ENCODE data around the gene SLC18A2.

The SLC18A2 gene

DNA sequence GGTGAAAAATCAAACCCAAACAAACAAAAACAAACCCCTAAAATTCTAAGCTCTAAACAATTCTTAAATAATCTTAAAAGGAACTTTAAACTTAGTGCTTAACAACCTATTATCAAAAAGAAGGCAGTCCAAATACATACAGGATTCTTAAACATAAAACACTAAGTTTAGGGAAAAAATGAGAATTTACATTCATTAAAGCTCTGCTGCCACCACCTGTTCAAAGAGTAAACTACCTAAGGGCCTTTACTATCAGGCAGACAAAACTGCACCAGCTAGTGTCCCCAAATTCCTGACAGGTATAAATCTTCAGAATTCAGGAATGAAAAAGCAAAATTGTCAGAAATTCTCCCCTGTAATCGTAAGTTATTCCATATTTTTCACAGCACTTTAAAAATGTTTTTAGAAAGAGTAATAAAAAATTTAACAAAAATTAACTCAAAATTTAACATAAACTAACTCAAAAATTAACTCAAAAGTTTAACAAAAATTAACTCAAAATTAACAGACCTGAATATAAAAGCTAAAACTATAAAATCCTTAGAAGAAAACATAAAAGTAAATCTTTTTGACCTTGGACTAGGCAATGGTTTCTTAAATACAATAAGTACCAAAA is 79.2 kb downstream of the SLC18A2 start:
- peak; percentile 10 to 67 for DNase-seq

GRCh38 chr10:117322260-117322659 is 81.3 kb downstream of the SLC18A2 start:
- no peak for DNase-seq

DNA sequence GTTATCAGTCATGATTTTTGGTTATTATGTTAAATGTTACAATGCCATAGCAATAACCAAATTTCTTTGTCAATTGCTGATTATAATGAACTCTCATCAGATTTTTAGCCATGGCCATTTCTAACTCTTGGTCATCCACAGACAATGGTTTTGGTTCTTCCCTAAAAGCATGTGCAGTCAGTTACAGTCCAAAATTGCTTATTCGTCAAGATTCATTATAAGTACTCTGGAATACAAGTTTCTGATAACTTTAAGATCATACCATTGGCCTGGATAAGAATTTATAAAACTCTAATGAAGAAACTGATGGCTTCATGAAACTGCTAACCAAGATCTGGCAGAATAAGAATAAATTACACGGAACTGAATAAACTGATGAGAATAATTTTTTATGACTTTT is 83.5 kb downstream of the SLC18A2 start:
- DNase-seq = no peak

DNA sequence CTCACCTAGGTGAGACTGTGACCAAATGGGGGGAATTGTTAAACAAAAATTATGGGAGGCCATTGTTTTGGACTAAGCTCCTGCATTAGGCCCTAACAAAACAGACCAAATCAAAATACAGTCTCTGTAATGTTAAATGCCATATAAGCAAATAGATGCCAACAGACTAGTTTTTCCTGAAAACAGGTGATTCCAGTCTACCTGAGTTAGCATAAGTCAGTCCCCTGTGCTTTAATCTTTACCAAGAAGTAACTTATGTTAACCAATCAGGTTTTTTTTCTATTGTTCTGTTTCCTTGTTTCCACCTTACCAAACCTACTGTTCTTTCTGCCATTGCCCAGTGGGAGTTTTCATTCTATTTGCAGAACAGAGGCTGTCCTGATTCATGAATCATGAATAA is 86.3 kb downstream of the SLC18A2 start:
- no peak for DNase-seq

Data from inflammatory macrophage treated with lipopolysaccharide for 1 hour (primary cell).